Measurements from ENCODE around the gene FAM83G. TPM values are rescaled to one million over a fixed set of nuclear protein-coding genes. Genes with fewer than 3 reads are reported as not detected.
"Not testable (repeated sequence)": the region's sequence is repeated elsewhere in the genome, so short reads cannot be mapped to it uniquely, and the experiment has no call there.

FAM83G gene
- polyA plus RNA-seq, 1 donor, result 0.18 TPM

DNA sequence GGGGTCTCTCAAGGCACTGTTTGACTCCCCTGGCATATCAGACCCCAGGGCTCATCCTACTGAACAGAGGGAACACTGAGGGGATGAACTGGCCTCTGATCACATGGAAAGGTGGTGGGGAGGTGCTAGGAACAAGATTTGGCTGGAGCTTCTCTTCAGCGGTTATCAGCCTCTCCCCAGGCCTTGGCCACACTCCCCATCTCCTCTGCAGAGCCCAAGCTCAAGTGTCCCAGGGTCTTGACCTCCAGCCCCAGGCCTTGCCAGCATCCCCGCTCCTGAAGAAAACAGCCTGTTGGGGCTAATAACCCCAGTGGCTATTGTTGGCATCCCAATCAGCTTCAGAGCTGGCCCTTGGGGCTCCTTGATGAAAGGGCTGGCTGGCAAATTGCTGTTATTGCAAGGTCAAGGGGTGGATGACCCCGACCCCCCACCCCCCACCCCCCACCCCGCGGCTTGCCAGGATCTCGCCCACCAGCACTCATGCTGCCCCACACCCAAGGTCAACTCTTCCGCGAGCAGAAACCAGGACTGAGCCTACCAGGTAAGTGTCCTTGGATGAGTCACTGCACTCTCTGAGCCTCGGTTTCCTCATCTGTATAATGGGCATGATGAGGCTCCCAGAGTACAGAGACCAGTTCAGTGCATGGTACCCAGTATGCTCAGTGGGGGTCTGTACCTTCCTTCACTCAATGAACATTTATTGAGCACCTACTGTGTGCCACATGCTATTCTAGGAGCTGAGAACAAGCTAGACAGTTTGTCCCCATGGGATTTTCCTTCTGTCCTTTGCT is 18.8 kb upstream of the FAM83G start:
- no peak for DNase-seq (ENCODE audit: low read depth)

DNA sequence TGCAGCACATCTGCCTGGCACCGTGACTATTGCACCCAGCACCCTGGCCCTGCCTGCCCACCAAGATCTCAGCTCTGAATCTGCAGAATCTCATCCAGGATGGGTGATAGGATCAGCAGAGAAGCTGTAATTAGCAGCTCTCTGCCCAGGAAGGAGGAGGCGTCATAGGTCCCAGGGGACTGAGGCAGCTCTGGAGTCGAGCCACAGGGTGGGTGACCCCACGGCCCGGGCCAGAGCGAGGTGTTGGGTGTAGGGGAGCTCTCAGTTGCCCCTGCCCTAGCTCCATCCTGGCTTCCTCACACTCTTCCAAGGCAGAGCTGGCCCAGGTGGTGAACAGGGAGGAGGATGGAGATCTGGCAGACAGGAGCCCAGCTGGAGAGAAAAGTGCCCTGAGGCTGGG is 18.2 kb upstream of the FAM83G start:
- DNase-seq (ENCODE audit: low read depth), result no peak

DNA sequence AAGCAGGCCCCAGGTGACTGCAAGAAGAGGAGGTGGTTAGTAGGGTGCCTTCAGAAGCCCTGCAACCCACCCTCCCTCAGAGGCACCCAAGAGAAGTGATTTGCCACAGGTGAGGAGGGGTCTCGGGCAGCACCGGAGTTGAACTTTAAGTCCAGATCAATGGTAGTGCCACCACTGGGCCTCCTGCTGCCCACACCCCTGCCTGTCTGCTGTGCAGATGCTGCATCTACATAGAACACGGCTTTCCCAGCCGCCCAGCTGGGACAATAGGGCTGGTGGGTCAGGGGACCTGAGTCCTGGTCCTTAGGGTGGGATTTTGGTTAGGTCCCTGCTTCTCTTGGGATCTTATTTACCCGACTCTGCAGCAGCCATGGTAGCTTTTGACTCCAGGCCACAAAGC is 17.6 kb upstream of the FAM83G start:
- DNase-seq (ENCODE audit: low read depth), result no peak

DNA sequence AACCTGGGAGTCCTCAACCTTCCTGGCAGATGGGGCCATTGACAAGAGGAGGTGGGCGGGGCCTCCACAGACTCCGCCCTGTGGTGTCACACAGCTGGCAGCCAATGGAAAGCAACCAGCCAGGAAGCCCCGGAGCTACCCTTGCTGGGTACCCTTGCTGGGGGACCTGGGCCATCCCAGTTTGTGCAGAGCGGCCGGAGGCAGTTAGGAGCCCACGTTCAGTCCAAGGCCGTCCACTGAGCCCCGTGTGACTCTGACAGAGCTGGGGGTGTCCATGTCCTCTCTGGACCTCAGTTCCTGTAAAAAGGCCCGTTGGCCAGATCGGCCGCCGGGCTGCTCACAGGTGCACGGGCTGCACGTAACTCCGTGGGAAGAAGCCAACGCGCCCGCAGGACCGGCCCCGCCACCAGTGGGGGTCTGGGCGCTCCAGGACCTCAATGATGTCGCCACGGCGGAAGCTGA is 17.1 kb upstream of the FAM83G start:
- no peak for DNase-seq (ENCODE audit: low read depth)

DNA sequence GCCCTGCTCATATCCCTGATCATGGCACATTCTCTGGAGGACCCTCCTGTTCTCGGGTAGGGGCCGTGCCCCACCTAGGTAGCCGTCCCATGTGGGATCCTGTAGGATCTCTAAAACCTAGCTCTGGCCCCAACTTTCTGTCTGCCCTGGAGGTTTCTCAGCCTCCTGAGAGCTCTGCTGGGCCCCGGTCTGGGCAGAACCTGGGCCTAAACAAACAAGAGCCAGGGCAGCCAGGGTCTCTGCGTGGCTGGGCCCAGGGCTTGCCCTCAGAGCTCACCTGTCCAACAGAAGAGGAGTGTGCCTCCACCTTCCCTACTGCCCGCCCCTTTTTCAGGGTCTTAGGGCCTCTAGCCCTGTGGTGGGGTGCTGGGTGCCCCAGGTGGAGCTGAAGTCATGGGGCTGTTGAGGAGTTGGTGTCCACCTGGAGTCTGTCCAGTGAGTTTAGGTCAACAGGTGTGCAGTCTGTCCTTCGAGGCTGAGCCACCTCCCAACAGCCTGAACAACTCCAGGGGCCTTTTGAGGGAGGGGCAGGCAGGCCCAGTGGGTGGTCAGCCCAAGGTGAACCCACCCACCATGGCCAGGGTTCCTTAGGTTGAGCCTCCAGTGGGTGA is 16.6 kb upstream of the FAM83G start:
- DNase-seq (ENCODE audit: low read depth), result not testable (repeated sequence)

DNA sequence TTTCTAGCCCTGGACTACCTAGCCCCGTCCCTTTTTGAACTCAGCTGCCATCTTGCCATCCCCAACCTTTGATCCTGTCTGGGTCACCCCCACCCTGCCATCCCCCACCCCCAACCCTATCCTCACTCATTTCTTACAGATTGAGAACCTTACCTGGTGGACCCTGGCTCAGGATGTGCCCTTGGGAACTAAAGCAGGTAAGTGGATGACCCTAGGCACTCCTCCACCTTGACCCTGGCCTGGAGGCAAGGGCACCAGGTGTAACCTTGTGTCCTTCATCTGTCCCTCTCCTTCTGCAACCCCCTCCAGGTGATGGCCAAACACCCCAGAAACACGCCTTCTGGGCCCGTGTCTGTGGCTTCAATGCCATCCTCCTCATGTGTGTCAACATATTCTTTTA is 15.5 kb upstream of the FAM83G start:
- no peak for DNase-seq (ENCODE audit: low read depth)

DNA sequence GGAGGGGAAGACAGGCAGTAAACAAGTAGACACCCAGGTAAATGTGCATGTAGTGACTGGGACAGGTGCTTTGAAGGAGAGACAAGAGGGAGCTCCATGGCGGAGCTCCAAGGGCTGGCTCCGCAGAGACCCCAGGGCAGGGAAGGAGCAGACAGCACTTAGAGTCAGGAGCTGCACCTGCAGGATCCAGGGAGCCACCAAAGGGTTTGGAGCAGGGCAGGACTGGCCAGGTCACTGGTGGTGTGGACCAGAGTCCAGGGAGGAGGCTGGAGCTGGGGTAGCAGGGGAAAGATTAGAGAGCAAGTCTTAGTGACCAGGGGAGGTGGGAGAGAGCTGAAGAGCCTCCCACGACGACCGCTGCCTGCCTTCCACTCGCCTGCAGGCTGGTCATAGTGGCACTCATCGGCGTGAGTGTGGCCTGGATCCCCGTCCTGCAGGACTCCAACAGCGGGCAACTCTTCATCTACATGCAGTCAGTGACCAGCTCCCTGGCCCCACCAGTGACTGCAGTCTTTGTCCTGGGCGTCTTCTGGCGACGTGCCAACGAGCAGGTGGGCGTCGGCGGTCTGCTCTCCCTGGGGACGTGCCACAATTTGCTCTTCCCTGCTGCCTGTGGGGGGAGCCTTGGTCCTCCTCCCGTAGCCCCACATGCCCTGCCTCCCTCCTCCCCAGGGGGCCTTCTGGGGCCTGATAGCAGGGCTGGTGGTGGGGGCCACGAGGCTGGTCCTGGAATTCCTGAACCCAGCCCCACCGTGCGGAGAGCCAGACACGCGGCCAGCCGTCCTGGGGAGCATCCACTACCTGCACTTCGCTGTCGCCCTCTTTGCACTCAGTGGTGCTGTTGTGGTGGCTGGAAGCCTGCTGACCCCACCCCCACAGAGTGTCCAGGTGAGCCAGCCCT is 14.7 kb upstream of the FAM83G start:
- DNase-seq (ENCODE audit: low read depth), result no peak

DNA sequence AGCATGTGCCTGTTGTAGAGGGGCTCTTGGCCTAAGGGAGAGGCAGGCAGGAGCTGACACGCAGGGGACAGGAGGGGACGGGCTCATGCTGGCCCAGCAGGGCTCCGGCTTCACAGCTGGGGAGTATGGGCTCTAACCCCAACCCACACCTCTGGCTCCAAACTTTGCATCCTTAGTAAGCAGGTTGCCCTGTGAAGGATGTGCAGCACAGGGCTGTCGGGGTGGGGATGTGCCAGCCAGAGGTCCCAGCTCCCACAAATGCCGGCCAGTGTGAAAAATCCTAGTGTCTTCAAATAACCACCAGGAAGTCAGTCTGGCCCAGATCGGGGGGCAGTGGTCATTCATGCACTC is 14.0 kb upstream of the FAM83G start:
- DNase-seq (ENCODE audit: low read depth), result no peak

DNA sequence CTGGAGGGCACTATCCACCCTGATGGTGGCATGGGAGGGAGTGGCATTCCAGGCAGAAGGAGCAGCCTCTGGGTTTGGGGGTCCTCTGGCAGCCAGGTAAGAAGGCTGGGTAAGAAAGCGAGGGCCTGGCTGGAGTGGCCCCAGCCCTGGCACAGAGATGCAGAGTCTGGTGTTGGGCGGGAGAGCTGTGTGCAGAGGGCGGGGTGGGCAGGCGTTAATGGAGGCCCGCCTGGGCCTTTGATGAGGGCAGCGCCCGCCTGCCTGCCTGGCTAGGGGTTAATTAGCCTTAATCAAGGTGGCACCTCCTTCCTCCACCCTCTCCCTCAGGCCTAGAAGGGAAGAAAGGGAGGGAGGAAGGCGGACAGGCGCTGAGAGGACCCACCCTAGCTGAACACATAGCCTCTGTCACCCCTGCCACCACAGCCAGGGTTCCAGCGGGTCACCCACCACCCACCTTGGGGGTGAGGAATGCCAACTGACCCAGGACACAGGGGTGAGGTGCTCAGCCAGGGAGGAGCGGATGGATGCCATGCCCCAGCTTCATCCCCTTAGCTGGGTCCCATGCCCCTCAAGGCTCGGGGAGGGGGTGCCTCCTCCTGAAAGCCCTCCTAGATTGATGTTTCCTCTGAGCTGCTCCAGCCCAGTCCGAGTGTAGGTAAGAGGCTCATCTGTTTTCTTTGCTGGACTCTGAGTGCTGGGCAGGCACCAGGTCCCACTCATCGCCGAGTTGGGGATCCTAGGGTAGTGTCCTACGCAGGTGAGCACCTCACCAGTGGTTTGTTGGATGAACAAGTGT is 13.4 kb upstream of the FAM83G start:
- no peak for DNase-seq (ENCODE audit: low read depth)

DNA sequence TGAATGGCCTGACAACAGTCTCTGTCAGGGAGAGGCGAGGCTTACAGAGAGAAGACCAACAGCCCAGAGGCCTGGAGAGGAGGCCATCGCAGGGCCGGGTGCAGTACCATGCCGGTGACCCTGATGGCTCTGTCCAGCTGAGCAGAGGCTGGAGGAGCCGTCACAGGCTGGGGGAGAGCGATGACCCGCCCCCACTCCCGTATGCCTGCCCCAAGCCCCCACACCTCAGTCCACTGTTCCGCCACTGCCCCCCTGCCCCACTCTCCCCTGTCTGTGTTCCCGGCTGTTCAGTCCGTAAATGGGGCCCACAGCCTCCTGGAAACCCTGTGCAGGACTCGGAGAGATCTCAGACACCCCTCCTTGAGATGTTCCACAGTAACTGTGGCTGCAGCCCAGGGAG is 12.8 kb upstream of the FAM83G start:
- DNase-seq (ENCODE audit: low read depth), result no peak

DNA sequence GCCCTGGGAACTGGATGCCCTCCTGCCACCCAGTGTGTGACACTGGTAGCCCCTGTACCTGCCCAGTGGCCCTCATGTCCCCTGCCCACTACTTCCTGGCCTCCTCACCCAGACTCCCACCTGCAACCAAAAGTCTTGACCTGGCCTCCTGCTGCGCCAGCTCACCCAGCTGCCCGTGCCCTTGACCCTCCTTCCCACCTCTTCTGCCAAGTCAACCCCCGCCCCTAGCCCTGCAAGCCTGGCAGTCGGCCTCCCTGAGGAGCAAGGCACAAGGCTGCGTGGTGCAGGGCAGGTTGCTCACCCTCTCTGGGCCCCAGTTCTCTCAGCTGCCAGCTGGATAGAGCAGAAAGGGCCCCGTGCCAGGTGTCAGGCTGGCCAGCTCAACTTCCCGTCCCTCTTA is 12.3 kb upstream of the FAM83G start:
- DNase-seq (ENCODE audit: low read depth), result no peak

DNA sequence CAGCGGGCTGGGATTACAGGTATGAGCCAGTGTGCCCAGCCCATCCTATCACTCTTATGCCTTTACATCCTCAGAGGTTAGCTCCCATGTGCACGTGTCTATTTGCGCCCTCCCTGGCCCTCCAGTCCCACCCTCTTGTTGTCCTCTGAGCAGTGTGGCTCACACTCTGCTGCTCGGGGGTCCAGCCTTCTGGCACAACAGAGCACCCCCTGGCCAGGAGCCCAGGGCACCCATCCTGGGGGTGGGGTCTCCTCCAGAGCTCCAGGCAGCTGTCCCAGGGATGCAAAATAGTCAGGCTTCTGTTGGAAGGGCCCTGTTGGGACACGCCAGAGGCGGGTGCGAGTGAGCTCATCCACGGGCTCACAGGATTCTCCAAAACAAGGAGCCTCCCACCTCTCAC is 11.7 kb upstream of the FAM83G start:
- no peak for DNase-seq (ENCODE audit: low read depth)

DNA sequence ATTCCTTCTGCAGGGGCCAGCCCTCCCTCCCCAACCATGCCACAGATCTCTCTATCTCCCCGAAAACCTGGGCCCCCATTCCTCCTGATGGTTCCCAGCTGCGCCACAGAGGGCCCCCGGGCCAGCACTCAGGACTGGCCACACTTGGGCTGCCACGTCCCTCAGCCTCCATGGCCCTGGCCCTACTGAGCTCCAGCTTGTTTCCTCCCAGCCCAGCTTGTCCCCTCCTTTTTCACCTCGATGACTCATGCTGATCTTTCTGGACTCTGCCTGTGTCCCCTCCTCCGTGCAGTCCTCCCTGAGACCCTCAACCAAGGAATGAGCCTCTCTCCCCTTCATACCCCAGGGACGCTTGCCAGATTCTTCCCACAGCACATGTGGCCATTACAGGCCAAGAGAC is 10.9 kb upstream of the FAM83G start:
- DNase-seq (ENCODE audit: low read depth), result no peak

DNA sequence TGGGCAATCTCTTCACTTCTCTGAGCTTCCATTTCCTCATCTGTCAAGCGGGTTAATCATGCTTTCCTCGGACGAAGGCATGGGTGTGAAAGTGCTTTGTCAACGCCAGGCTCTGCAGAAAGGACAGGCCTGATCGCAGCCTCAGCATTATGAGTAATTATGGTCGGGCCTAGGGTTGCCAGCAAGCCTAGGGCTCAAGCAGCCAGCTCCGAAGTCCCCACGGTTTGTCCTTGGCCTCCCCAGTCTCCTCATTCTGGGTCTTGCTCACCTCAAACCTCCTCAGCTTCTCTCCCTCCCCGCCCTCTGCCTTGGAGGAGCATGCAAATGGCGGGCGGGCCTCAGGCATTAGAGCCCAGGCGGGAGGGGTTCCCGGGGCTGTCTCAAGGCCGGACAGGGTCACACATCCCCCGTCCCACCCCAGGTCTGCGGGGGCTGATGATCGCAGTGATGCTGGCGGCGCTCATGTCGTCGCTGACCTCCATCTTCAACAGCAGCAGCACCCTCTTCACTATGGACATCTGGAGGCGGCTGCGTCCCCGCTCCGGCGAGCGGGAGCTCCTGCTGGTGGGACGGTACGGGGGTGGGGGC is 10.2 kb upstream of the FAM83G start:
- no peak for DNase-seq (ENCODE audit: low read depth)

DNA sequence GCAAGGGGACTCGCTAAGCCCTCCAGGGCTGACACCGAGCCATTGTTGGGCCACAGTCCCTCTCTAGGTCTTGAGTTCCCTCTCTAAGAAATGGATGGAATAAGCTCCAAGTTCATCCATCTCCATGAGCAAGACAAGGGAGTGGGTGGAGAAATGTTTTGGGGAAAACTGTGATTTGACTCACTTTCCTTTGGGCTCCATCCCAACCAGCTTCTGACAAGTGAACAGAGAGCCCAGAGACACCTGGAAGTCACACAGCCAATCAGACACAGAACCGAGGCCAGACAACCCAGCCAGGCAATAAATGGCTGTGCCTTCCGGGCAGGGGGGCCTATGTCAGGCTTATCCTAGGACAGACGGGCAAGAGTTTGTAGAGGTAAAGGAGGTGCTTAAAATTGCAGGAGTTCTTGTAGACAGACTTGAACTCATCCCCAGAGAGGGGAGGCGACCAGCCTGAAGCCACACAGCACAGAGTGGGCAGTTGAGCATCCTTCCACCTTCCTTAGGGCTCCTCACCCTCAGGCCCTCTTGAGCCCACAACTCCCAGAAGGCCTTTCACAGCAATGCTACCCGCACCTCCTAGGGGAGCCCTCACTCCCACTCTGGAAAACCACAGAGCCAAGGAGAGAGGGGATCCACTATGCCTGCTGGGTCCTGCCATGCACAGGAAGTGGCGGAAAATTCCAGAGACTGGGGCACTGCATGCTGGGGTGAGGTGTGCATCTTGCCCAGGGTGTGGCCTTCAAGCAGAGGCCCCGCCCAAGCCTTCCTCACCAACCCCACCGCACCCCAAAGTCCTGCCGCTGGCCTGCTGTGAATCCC is 9.5 kb upstream of the FAM83G start:
- no peak for DNase-seq (ENCODE audit: low read depth)

DNA sequence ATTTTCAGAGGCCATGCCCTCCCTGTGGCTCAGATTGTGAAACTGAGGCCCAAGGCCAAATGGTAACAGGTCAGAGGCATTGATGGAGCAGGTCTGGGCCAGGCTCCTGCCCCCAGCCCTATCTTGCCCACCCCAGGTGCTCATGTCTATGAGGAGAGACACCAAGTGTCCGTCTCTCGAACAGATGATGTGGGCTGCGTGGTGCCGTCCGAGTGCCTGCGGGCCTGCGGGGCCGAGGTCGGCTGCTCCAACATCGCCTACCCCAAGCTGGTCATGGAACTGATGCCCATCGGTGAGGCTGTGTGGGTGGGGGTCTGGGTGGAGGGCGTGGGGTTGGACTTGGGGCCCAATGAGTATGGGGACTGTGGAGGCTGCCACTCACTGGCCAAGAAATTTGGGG is 8.7 kb upstream of the FAM83G start:
- DNase-seq (ENCODE audit: low read depth), result no peak

DNA sequence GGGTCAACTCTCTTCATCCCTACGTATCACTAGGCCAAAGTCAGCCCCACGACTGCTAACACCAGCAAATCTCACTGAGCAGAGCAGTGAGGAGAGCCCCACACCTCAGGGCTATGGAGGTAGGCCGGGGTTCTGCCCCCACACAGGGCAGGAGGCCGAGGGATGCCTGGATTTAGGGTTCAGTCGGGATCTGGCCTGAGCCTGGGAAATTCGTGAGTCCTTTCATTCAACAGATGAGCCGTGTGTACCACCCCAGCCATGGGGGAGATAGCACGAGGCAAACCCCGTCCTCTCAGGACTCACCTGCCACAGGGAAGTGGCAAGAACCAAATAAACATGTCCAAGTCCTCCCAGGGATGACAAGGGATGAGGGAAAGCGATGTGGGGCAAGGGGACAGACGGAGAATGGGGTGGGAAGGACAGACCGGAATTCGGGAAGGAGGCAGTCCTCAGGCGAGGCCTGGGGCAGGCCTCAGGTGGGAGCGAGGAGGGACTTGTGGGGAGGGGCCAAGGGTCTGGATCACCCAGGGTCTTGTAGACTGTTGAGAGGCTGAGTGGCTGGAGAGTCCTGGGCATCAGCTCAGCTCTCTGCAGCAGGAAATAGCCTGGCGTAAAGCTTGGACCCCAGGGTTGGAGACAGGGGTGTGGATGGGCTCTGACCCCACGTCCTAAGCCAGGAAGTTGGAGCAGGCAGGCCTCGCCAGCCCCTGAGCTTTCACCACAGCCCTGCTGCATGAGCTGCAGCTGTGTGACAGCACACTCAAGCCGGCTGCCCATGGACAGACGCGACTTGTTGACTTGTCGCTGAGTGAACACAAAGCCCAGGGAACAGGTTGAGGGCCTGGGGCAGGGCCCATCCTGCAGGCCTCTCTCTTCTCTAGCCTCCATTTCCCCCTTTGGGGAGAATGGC is 7.9 kb upstream of the FAM83G start:
- DNase-seq (ENCODE audit: low read depth), result no peak

DNA sequence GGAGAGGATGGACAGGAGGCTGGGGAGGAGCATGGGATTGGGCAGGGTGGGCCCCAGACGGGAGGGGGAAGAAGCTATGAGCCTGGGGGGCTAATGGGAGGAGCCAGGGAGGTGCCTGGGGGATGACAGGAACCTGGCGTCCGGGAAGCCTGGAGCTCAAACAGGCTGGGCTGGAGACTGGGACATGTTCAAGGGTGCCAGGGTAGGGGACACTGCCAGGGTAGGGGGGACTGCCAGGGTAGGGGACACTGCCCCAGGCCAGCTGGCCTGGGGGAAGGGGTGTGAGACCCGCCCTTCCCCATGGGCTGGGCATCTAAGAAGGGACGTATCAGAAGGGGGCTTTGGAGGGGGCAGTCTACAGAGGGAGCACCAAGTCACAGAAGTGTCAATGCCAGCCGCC is 7.0 kb upstream of the FAM83G start:
- no peak for DNase-seq (ENCODE audit: low read depth)

DNA sequence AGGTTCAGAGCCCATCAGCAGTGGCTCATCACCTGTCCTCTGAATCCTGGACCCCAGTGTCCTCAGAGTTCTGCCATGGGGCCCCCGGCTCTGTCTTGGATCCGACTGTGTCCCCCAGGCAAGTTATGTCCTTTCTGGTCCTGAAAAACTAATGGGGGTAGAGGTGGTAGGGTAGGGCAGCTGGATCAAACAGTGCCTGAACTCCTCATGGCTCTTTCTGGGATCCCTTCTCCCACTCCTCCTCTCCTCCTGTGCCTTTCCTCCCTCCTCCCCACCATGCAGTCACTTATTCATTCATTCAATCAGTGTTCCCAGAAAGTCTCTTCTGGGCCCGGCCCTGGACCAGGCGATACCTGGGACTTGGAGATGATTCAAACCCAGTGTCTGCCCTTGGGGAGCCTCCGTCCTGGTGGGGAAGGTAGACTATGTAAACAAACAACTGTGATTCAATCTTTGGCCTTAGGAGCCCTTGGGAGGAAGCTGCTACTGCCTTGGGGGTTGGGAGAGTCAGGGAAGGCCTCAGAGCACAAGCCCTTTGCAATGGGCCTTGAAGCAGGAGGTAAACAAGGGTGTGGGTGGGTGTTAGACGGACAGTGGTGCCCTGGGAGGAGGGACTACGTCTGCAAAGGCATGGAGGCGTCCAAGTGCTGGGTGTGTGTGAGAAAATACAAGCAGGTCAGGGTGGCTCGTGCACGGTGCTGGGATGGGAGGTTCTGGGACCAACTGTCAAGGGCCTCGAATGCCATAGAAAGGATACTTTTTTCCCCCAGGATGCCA is 6.4 kb upstream of the FAM83G start:
- no peak for DNase-seq (ENCODE audit: low read depth)
